ENCODE measurements around the gene FAM9C. TPM values are rescaled to one million over a fixed set of nuclear protein-coding genes. Genes with fewer than 3 reads are reported as not detected.
A peak's percentile ranks its signal among the peaks of the same experiment; 100 is the strongest.
"Not testable (repeated sequence)": the region's sequence is repeated elsewhere in the genome, so short reads cannot be mapped to it uniquely, and the experiment has no call there.

Gene FAM9C
- total RNA-seq, 2 donors from 2014 or later, result not detected

- H3K4me3 Mint-ChIP-seq, result peak overlapping the region; percentile 20
- H3K27ac Mint-ChIP-seq, result peak overlapping the region; percentile 91 to 99
- peaks cover 65 to 81% of the 10 kb centered on the region in 2 donors for H3K4me1 Mint-ChIP-seq (ENCODE audit: low read depth in 2 of 2)
- not testable (repeated sequence) for H3K36me3 Mint-ChIP-seq; H3K9me3 Mint-ChIP-seq; ATAC-seq; DNase-seq (ENCODE audit: low spot score)
- peaks cover 0 to 11% of the 10 kb centered on the region in 2 donors for H3K27me3 Mint-ChIP-seq
Observed at GRCh38 chrX:13083755-13084326, 39.4 kb upstream of the FAM9C start.

- Mint-ChIP-seq H3K27ac (peak overlapping the region; percentile 91 to 99), H3K36me3 (no peaks in the 10 kb centered on the region), H3K4me1 (ENCODE audit: low read depth in 2 of 2) (peaks cover 57 to 75% of the 10 kb centered on the region in 2 donors), H3K27me3 (peaks cover 0 to 15% of the 10 kb centered on the region in 2 donors), H3K4me3 (peak overlapping the region; percentile 51), H3K9me3 (no peaks in the 10 kb centered on the region)
- peak in 1 of 2 donors; percentile 53 for ATAC-seq
- DNase-seq (ENCODE audit: low spot score), result no peak
Observed at GRCh38 chrX:13082206-13083065, 38.0 kb upstream of the FAM9C start.

- Mint-ChIP-seq H3K36me3 (no peaks in the 10 kb centered on the region), H3K27ac (peak overlapping the region; percentile 91 to 99), H3K4me1 (ENCODE audit: low read depth in 2 of 2) (peaks cover 50 to 68% of the 10 kb centered on the region in 2 donors), H3K4me3 (peak overlapping the region; percentile 51), H3K27me3 (peaks cover 0 to 15% of the 10 kb centered on the region in 2 donors), H3K9me3 (no peaks in the 10 kb centered on the region)
- ATAC-seq, result peak; percentile 27 to 64
- DNase-seq (ENCODE audit: low spot score), result no peak
Observed at GRCh38 chrX:13081395-13082205, 37.2 kb upstream of the FAM9C start.

GRCh38 chrX:13080128-13080795 is 35.8 kb upstream of the FAM9C start:
- Mint-ChIP-seq H3K36me3 (no peaks in the 10 kb centered on the region), H3K4me1 (ENCODE audit: low read depth in 2 of 2) (peaks cover 45 to 66% of the 10 kb centered on the region in 2 donors), H3K27me3 (peaks cover 0 to 18% of the 10 kb centered on the region in 2 donors), H3K9me3 (no peaks in the 10 kb centered on the region), H3K4me3 (peak overlapping the region; percentile 51), H3K27ac (peak overlapping the region; percentile 91 to 99)
- ATAC-seq (no peak), DNase-seq (ENCODE audit: low spot score) (no peak)

GRCh38 chrX:13078739-13079444 is 34.5 kb upstream of the FAM9C start:
- no peak for ATAC-seq
- peaks cover 6% of the 10 kb centered on the region for H3K9me3 Mint-ChIP-seq

GRCh38 chrX:13077168-13077567 is 32.7 kb upstream of the FAM9C start:
- H3K27ac Mint-ChIP-seq, result peak overlapping the region; percentile 18 to 77
- peaks cover 6% of the 10 kb centered on the region for H3K9me3 Mint-ChIP-seq
- H3K27me3 Mint-ChIP-seq, result peaks cover 0 to 24% of the 10 kb centered on the region in 2 donors
- H3K4me1 Mint-ChIP-seq (ENCODE audit: low read depth in 2 of 2), result peaks cover 38 to 54% of the 10 kb centered on the region in 2 donors
- DNase-seq (ENCODE audit: low spot score) (no peak), ATAC-seq (peak in 1 of 2 donors; percentile 76)
- H3K36me3 Mint-ChIP-seq, result no peaks in the 10 kb centered on the region
- H3K4me3 Mint-ChIP-seq, result no peak overlapping the region

More at GRCh38 chrX:13078739-13079444, 34.5 kb upstream of the FAM9C start:
- H3K4me3 Mint-ChIP-seq, result peak overlapping the region; percentile 50
- peaks cover 51 to 70% of the 10 kb centered on the region in 2 donors for H3K4me1 Mint-ChIP-seq (ENCODE audit: low read depth in 2 of 2)
- no peaks in the 10 kb centered on the region for H3K36me3 Mint-ChIP-seq
- H3K27ac Mint-ChIP-seq, result peak overlapping the region; percentile 69 to 80
- peaks cover 0 to 26% of the 10 kb centered on the region in 2 donors for H3K27me3 Mint-ChIP-seq
- DNase-seq (ENCODE audit: low spot score), result no peak

GRCh38 chrX:13076176-13076961 is 31.9 kb upstream of the FAM9C start:
- DNase-seq (ENCODE audit: low spot score), result no peak
- no peaks in the 10 kb centered on the region for H3K36me3 Mint-ChIP-seq
- peaks cover 0 to 24% of the 10 kb centered on the region in 2 donors for H3K27me3 Mint-ChIP-seq
- H3K27ac Mint-ChIP-seq, result peak overlapping the region; percentile 18 to 77
- H3K4me1 Mint-ChIP-seq (ENCODE audit: low read depth in 2 of 2), result peaks cover 30 to 46% of the 10 kb centered on the region in 2 donors
- H3K9me3 Mint-ChIP-seq, result peaks cover 6% of the 10 kb centered on the region
- ATAC-seq, result peak; percentile 61 to 88
- no peak overlapping the region for H3K4me3 Mint-ChIP-seq

- Mint-ChIP-seq H3K9me3 (peaks cover 6% of the 10 kb centered on the region), H3K4me3 (peak overlapping the region; percentile 66), H3K27me3 (peaks cover 0 to 16% of the 10 kb centered on the region in 2 donors), H3K36me3 (no peaks in the 10 kb centered on the region), H3K4me1 (ENCODE audit: low read depth in 2 of 2) (peaks cover 20 to 30% of the 10 kb centered on the region in 2 donors), H3K27ac (peak overlapping the region; percentile 66 to 82)
- ATAC-seq, result peak in 1 of 2 donors; percentile 32
- no peak for DNase-seq (ENCODE audit: low spot score)
Observed at GRCh38 chrX:13074297-13075262, 30.2 kb upstream of the FAM9C start.

GRCh38 chrX:13069771-13070416 is 25.5 kb upstream of the FAM9C start:
- Mint-ChIP-seq H3K27ac (no peak overlapping the region), H3K9me3 (peaks cover 15% of the 10 kb centered on the region), H3K36me3 (no peaks in the 10 kb centered on the region), H3K27me3 (peaks cover 0 to 17% of the 10 kb centered on the region in 2 donors), H3K4me1 (ENCODE audit: low read depth in 2 of 2) (peaks cover 8 to 16% of the 10 kb centered on the region in 2 donors), H3K4me3 (no peak overlapping the region)
- DNase-seq (ENCODE audit: low spot score) (no peak), ATAC-seq (no peak)

GRCh38 chrX:13068651-13069050 is 24.2 kb upstream of the FAM9C start:
- Mint-ChIP-seq H3K36me3 (no peaks in the 10 kb centered on the region), H3K27me3 (peaks cover 0 to 9% of the 10 kb centered on the region in 2 donors), H3K4me1 (ENCODE audit: low read depth in 2 of 2) (peaks cover 0 to 9% of the 10 kb centered on the region in 2 donors), H3K9me3 (peaks cover 9% of the 10 kb centered on the region), H3K27ac (no peak overlapping the region), H3K4me3 (no peak overlapping the region)
- DNase-seq (ENCODE audit: low spot score), result no peak
- no peak for ATAC-seq

GRCh38 chrX:13067773-13068172 is 23.4 kb upstream of the FAM9C start:
- DNase-seq (ENCODE audit: low spot score), result no peak
- Mint-ChIP-seq H3K4me1 (ENCODE audit: low read depth in 2 of 2) (peaks cover 3 to 13% of the 10 kb centered on the region in 2 donors), H3K9me3 (peaks cover 11% of the 10 kb centered on the region), H3K36me3 (peaks cover 4% of the 10 kb centered on the region), H3K27me3 (peaks cover 0 to 13% of the 10 kb centered on the region in 2 donors), H3K27ac (no peak overlapping the region), H3K4me3 (no peak overlapping the region)
- no peak for ATAC-seq
